Panc1 (cell line): ENCODE measurements around the gene WDR33. TPM values are rescaled to one million over a fixed set of nuclear protein-coding genes. Genes with fewer than 3 reads are reported as not detected.

Experiments
- ATAC-seq: fragments of 200-7000 bp; cut with Tn5 transposase; 2 replicates; pipeline ENCODE4 v1.9.1; 2020; ENCODE audit warnings: mild to moderate bottlenecking, moderate library complexity
- BruUV-seq: library from RNA; stranded (reverse); fragments of 400-500 nt; replicated peaks from 2 replicates; lab custom pipeline; 2021; lab: Mats Ljungman, UMichigan
- CTCF ChIA-PET: fragments of 300-600 bp; sonication (Branson Sonifier 250); formaldehyde crosslinking; loops from one replicate; lab custom pipeline; 2022; ENCODE audit warnings: antibody characterized with exemption; lab: Charles Lee
- POLR2A ChIA-PET: fragments of 300-600 bp; sonication (Branson Sonifier 250); formaldehyde crosslinking; loops from one replicate; lab custom pipeline; 2022; ENCODE audit warnings: antibody characterized with exemption; lab: Charles Lee
- DNase-seq: peaks from one replicate; pipeline ENCODE4 v3.0.0-alpha.2; 2010; ENCODE audit warnings: low read depth, low spot score
- H3K27ac ChIP-seq: 2 replicates; pipeline ENCODE4 v1.5.1; 2011; ENCODE audit warnings: mild to moderate bottlenecking, low read length, inconsistent platforms
- H3K27me3 ChIP-seq: fragments of 200-500 bp; sonication (Bioruptor generic); 2 replicates; pipeline ENCODE4 v1.6.0; 2014; ENCODE audit warnings: low read length, inconsistent platforms; ENCODE audit not compliant: control insufficient read depth, insufficient read depth
- H3K36me3 ChIP-seq: fragments of 200-500 bp; sonication (Bioruptor generic); 2 replicates; pipeline ENCODE4 v1.5.1; 2014; ENCODE audit warnings: inconsistent platforms, mild to moderate bottlenecking, low read length, moderate library complexity; ENCODE audit not compliant: control insufficient read depth, insufficient read depth
- H3K4me1 ChIP-seq: 2 replicates; pipeline ENCODE4 v1.5.1; 2011; ENCODE audit warnings: inconsistent platforms, mild to moderate bottlenecking, low read length, moderate library complexity; ENCODE audit not compliant: control insufficient read depth, insufficient read depth
- H3K4me3 ChIP-seq, 2 experiments: 2 replicates each; pipeline ENCODE4 v1.5.1; 2011 to 2012; ENCODE audit warnings: low read depth in 2 of 2, low read length in 2 of 2, mild to moderate bottlenecking in 2 of 2, inconsistent platforms in 1 of 2, moderate library complexity in 1 of 2
- H3K9me3 ChIP-seq: fragments of 200-500 bp; sonication (Bioruptor generic); 2 replicates; pipeline ENCODE4 v1.5.1; 2014; ENCODE audit warnings: low read depth, mild to moderate bottlenecking, inconsistent platforms, low read length, moderate library complexity; ENCODE audit not compliant: control insufficient read depth, insufficient read depth
- POLR2AphosphoS5 ChIP-seq: IDR thresholded peaks from 2 replicates; pipeline ENCODE4 v1.6.1; 2012; ENCODE audit warnings: mild to moderate bottlenecking, low read depth, low read length, moderate library complexity
- SIN3A ChIP-seq: IDR thresholded peaks from 2 replicates; pipeline ENCODE4 v1.6.1; 2012; ENCODE audit warnings: low read depth, mild to moderate bottlenecking, low read length, moderate library complexity, borderline replicate concordance; ENCODE audit not compliant: insufficient read depth
- TCF7L2 ChIP-seq: IDR thresholded peaks from 2 replicates; pipeline ENCODE4 v1.6.1; 2011; ENCODE audit warnings: mild to moderate bottlenecking, low read depth, low read length, inconsistent platforms
- in situ Hi-C: cut with HindIII; loops from 2 replicates; pipeline ENCODE4 v1.10.0; 2016; ENCODE audit warnings: low sequenced_read_pairs, low pct_unique_long_range_greater_than_20kb
- intact Hi-C: fragments of 100-400 bp; cut with micrococcal nuclease; formaldehyde crosslinking; loops from one replicate; pipeline ENCODE4 v1.10.0; 2022; ENCODE audit not compliant: unreplicated experiment
- total RNA-seq: library from RNA; stranded (reverse); gene quantifications from one replicate; pipeline ENCODE4 v1.2.1, GENCODE V29; 2021; ENCODE audit not compliant: unreplicated experiment
- TF ChIP-seq, protein P1 (sequence below), 2 experiments: IDR thresholded peaks; 2 replicates each; pipeline ENCODE4 v1.6.1; 2011 to 2012; ENCODE audit warnings: low read depth in 2 of 2, control low read depth in 1 of 2, low read length in 1 of 2, mild to moderate bottlenecking in 1 of 2, moderate library complexity in 1 of 2; ENCODE audit not compliant: insufficient read depth in 1 of 2
- TF ChIP-seq, protein P2 (sequence below): fragments of 450-650 bp; IDR thresholded peaks from 2 replicates; pipeline ENCODE4 v1.5.1; 2017; ENCODE audit warnings: mild to moderate bottlenecking

The WDR33 gene
- total RNA-seq, 1 experiment from 2014 or later = 63.7 TPM

DNA sequence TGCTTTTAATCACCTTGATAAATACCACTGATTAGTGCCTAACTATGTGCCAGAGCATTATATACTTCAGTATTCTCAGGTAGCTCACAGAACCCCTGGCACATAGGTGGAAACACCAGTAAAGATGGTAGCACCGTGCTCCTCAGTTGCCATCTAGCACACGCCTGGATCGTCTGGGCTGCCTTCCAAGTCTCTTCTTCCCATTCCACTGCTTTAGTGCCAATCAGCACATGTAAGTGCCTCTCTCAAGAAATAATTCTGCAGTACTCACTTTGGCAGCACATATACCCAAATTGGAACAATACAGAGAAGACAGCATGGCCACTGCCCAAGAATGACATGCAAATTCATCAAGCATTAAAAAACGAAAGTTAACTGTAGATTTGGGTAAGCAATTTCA, 34.0 kb upstream of the WDR33 start:
- ChIA-PET POLR2A (interaction anchor here (1.0 kb wide), 1 partner anchor 9 kb away, joined by 3 read pairs; no protein-coding TSS in a partner anchor), CTCF (no interaction called here)
- intact Hi-C loops = no loop called here
- in situ Hi-C loops = no loop called here
- ATAC-seq = no peak
- TF ChIP-seq, protein P1, sequence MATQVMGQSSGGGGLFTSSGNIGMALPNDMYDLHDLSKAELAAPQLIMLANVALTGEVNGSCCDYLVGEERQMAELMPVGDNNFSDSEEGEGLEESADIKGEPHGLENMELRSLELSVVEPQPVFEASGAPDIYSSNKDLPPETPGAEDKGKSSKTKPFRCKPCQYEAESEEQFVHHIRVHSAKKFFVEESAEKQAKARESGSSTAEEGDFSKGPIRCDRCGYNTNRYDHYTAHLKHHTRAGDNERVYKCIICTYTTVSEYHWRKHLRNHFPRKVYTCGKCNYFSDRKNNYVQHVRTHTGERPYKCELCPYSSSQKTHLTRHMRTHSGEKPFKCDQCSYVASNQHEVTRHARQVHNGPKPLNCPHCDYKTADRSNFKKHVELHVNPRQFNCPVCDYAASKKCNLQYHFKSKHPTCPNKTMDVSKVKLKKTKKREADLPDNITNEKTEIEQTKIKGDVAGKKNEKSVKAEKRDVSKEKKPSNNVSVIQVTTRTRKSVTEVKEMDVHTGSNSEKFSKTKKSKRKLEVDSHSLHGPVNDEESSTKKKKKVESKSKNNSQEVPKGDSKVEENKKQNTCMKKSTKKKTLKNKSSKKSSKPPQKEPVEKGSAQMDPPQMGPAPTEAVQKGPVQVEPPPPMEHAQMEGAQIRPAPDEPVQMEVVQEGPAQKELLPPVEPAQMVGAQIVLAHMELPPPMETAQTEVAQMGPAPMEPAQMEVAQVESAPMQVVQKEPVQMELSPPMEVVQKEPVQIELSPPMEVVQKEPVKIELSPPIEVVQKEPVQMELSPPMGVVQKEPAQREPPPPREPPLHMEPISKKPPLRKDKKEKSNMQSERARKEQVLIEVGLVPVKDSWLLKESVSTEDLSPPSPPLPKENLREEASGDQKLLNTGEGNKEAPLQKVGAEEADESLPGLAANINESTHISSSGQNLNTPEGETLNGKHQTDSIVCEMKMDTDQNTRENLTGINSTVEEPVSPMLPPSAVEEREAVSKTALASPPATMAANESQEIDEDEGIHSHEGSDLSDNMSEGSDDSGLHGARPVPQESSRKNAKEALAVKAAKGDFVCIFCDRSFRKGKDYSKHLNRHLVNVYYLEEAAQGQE (IDR thresholded peaks at IDR 0.05; ENCODE audit: insufficient read depth in 1 of 2, low read depth in 2 of 2, low read length in 1 of 2) = no peak
- no peak for TF ChIP-seq TCF7L2
- TF ChIP-seq, protein P2, sequence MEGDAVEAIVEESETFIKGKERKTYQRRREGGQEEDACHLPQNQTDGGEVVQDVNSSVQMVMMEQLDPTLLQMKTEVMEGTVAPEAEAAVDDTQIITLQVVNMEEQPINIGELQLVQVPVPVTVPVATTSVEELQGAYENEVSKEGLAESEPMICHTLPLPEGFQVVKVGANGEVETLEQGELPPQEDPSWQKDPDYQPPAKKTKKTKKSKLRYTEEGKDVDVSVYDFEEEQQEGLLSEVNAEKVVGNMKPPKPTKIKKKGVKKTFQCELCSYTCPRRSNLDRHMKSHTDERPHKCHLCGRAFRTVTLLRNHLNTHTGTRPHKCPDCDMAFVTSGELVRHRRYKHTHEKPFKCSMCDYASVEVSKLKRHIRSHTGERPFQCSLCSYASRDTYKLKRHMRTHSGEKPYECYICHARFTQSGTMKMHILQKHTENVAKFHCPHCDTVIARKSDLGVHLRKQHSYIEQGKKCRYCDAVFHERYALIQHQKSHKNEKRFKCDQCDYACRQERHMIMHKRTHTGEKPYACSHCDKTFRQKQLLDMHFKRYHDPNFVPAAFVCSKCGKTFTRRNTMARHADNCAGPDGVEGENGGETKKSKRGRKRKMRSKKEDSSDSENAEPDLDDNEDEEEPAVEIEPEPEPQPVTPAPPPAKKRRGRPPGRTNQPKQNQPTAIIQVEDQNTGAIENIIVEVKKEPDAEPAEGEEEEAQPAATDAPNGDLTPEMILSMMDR = no peak
- no peak for TF ChIP-seq POLR2AphosphoS5
- TF ChIP-seq SIN3A = no peak
- H3K36me3 ChIP-seq = peaks cover 12% of the 10 kb centered on the region; the same call in 1 of the 2 replicates
- no peak overlapping the region for H3K27ac ChIP-seq
- no peaks in the 10 kb centered on the region for H3K9me3 ChIP-seq
- H3K27me3 ChIP-seq = no peaks in the 10 kb centered on the region
- no peak for DNase-seq
- BruUV-seq = TSS peak; percentile 41
- no peaks in the 10 kb centered on the region for H3K4me1 ChIP-seq
- H3K4me3 ChIP-seq = no peak overlapping the region

- Histone ChIP-seq H3K27me3 (no peaks in the 10 kb centered on the region), H3K27ac (no peak overlapping the region), H3K36me3 (peaks cover 12% of the 10 kb centered on the region; the same call in 1 of the 2 replicates), H3K4me1 (no peaks in the 10 kb centered on the region), H3K4me3 (no peak overlapping the region), H3K9me3 (no peaks in the 10 kb centered on the region)
- ChIA-PET CTCF (no interaction called here), POLR2A (interaction anchor here (0.6 kb wide), 1 partner anchor 39 kb away, joined by 7 read pairs; no protein-coding TSS in a partner anchor)
- no peak for ATAC-seq
- TF ChIP-seq, protein P2 = no peak
- TF ChIP-seq, protein P1 (IDR thresholded peaks at IDR 0.05; ENCODE audit: insufficient read depth in 1 of 2, low read depth in 2 of 2, low read length in 1 of 2) = no peak
- TF ChIP-seq POLR2AphosphoS5 = no peak
- in situ Hi-C loops = no loop called here
- intact Hi-C loops = no loop called here
- BruUV-seq = no TSS peak
- no peak for DNase-seq
Observed at GRCh38 chr2:127843677-127844076, 32.7 kb upstream of the WDR33 start.
